ENCODE results near the gene KIAA1191.

KIAA1191 gene

GRCh38 chr5:176371621-176372539 is 10.3 kb upstream of the KIAA1191 start:
- Histone ChIP-seq H3K4me3 (replicated peaks; ENCODE audit: insufficient read depth, low read length) (no peak overlapping the region), H3K27me3 (ENCODE audit: insufficient read depth, poor library complexity, severe bottlenecking) (no peaks in the 10 kb centered on the region), H3K27ac (replicated peaks) (no peak overlapping the region)
- DNase-seq (ENCODE audit: low read depth in 1 of 2, low spot score in 1 of 2): no peak
- TF ChIP-seq SPI1 (IDR thresholded peaks at IDR 0.05; ENCODE audit: borderline replicate concordance, low read depth) (no peak), GABPA (IDR thresholded peaks at IDR 0.05; ENCODE audit: low read depth) (no peak), POLR2AphosphoS5 (IDR thresholded peaks at IDR 0.05; ENCODE audit: low read depth) (no peak)
- TF ChIP-seq, protein P1, sequence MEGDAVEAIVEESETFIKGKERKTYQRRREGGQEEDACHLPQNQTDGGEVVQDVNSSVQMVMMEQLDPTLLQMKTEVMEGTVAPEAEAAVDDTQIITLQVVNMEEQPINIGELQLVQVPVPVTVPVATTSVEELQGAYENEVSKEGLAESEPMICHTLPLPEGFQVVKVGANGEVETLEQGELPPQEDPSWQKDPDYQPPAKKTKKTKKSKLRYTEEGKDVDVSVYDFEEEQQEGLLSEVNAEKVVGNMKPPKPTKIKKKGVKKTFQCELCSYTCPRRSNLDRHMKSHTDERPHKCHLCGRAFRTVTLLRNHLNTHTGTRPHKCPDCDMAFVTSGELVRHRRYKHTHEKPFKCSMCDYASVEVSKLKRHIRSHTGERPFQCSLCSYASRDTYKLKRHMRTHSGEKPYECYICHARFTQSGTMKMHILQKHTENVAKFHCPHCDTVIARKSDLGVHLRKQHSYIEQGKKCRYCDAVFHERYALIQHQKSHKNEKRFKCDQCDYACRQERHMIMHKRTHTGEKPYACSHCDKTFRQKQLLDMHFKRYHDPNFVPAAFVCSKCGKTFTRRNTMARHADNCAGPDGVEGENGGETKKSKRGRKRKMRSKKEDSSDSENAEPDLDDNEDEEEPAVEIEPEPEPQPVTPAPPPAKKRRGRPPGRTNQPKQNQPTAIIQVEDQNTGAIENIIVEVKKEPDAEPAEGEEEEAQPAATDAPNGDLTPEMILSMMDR (IDR thresholded peaks at IDR 0.05; ENCODE audit: insufficient read depth, low read length): no peak
- TF ChIP-seq, protein P2, sequence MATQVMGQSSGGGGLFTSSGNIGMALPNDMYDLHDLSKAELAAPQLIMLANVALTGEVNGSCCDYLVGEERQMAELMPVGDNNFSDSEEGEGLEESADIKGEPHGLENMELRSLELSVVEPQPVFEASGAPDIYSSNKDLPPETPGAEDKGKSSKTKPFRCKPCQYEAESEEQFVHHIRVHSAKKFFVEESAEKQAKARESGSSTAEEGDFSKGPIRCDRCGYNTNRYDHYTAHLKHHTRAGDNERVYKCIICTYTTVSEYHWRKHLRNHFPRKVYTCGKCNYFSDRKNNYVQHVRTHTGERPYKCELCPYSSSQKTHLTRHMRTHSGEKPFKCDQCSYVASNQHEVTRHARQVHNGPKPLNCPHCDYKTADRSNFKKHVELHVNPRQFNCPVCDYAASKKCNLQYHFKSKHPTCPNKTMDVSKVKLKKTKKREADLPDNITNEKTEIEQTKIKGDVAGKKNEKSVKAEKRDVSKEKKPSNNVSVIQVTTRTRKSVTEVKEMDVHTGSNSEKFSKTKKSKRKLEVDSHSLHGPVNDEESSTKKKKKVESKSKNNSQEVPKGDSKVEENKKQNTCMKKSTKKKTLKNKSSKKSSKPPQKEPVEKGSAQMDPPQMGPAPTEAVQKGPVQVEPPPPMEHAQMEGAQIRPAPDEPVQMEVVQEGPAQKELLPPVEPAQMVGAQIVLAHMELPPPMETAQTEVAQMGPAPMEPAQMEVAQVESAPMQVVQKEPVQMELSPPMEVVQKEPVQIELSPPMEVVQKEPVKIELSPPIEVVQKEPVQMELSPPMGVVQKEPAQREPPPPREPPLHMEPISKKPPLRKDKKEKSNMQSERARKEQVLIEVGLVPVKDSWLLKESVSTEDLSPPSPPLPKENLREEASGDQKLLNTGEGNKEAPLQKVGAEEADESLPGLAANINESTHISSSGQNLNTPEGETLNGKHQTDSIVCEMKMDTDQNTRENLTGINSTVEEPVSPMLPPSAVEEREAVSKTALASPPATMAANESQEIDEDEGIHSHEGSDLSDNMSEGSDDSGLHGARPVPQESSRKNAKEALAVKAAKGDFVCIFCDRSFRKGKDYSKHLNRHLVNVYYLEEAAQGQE (IDR thresholded peaks at IDR 0.05; ENCODE audit: insufficient replicate concordance, low read depth): no peak

- TF ChIP-seq GABPA (IDR thresholded peaks at IDR 0.05; ENCODE audit: low read depth) (no peak), SPI1 (IDR thresholded peaks at IDR 0.05; ENCODE audit: borderline replicate concordance, low read depth) (no peak), POLR2AphosphoS5 (IDR thresholded peaks at IDR 0.05; ENCODE audit: low read depth) (no peak)
- TF ChIP-seq, protein P2 (IDR thresholded peaks at IDR 0.05; ENCODE audit: insufficient replicate concordance, low read depth): no peak
- no peak for DNase-seq (ENCODE audit: low read depth in 1 of 2, low spot score in 1 of 2)
- H3K27me3 ChIP-seq (ENCODE audit: insufficient read depth, poor library complexity, severe bottlenecking): peaks cover 9% of the 10 kb centered on the region
- H3K4me3 ChIP-seq (replicated peaks; ENCODE audit: insufficient read depth, low read length): no peak overlapping the region
- no peak overlapping the region for H3K27ac ChIP-seq (replicated peaks)
Observed at GRCh38 chr5:176369934-176370711, 8.6 kb upstream of the KIAA1191 start.

GRCh38 chr5:176368726-176369125 is 7.2 kb upstream of the KIAA1191 start:
- no peak for DNase-seq (ENCODE audit: low read depth in 1 of 2, low spot score in 1 of 2)
- H3K4me3 ChIP-seq (replicated peaks; ENCODE audit: insufficient read depth, low read length): no peak overlapping the region
- peaks cover 12% of the 10 kb centered on the region for H3K27me3 ChIP-seq (ENCODE audit: insufficient read depth, poor library complexity, severe bottlenecking)
- TF ChIP-seq, protein P1 (IDR thresholded peaks at IDR 0.05; ENCODE audit: insufficient read depth, low read length): no peak
- no peak for TF ChIP-seq POLR2AphosphoS5 (IDR thresholded peaks at IDR 0.05; ENCODE audit: low read depth)
- TF ChIP-seq, protein P2 (IDR thresholded peaks at IDR 0.05; ENCODE audit: insufficient replicate concordance, low read depth): no peak
- TF ChIP-seq GABPA (IDR thresholded peaks at IDR 0.05; ENCODE audit: low read depth): no peak
- TF ChIP-seq SPI1 (IDR thresholded peaks at IDR 0.05; ENCODE audit: borderline replicate concordance, low read depth): no peak
- no peak overlapping the region for H3K27ac ChIP-seq (replicated peaks)
